HFFc6 (cell line): Measurements from ENCODE around the gene ASGR1. TPM values are rescaled to one million over a fixed set of nuclear protein-coding genes. Genes with fewer than 3 reads are reported as not detected.
"Not testable (repeated sequence)": the region's sequence is repeated elsewhere in the genome, so short reads cannot be mapped to it uniquely, and the experiment has no call there.

Source experiments
- DNase-seq: peaks from one replicate; pipeline ENCODE4 v3.0.0-alpha.2; 2018
- H3K27ac Mint-ChIP-seq: 2 replicates; pipeline ENCODE4 v1.8.0; 2020; ENCODE audit warnings: mild to moderate bottlenecking, mixed read lengths
- H3K27me3 Mint-ChIP-seq: 2 replicates; pipeline ENCODE4 v1.8.0; 2021; ENCODE audit warnings: mild to moderate bottlenecking, moderate library complexity, mixed read lengths; ENCODE audit not compliant: insufficient read depth
- H3K36me3 Mint-ChIP-seq: 2 replicates; pipeline ENCODE4 v1.8.0; 2021; ENCODE audit warnings: low read depth, mixed read lengths
- H3K4me1 Mint-ChIP-seq: 2 replicates; pipeline ENCODE4 v1.8.0; 2020; ENCODE audit warnings: low read depth, mixed read lengths
- H3K4me3 Mint-ChIP-seq: 2 replicates; pipeline ENCODE4 v1.8.0; 2020; ENCODE audit warnings: mild to moderate bottlenecking, moderate library complexity, mixed read lengths
- H3K9me3 Mint-ChIP-seq: 2 replicates; pipeline ENCODE4 v1.8.0; 2020; ENCODE audit warnings: mild to moderate bottlenecking, mixed read lengths
- CTCF ChIP-seq: fragments of 200-600 bp; sonication (generic); IDR thresholded peaks from 2 replicates; pipeline ENCODE4 v1.5.0; 2021; ENCODE audit warnings: antibody characterized with exemption, mild to moderate bottlenecking
- total RNA-seq, 6 experiments: library from RNA; stranded (reverse); fragmentation: NEBNext Ultra II Directional; extraction: Animal tissue kit (Norgen Biotek cat#: 25700); gene quantifications; 2 replicates in 1 of 6; 3 replicates in 5 of 6; pipeline ENCODE4 v1.2.3, GENCODE V29; 2021

The ASGR1 gene
- total RNA-seq, 6 experiments from 2014 or later: 0.71 to 1.4 (median 0.83) TPM

GRCh38 chr17:7175330-7175733 is 3.8 kb downstream of the ASGR1 start:
- Mint-ChIP-seq H3K4me1 (peaks cover 5% of the 10 kb centered on the region; the same call in 1 of the 2 replicates), H3K9me3 (peaks cover 4% of the 10 kb centered on the region; the same call in 1 of the 2 replicates), H3K27me3 (peaks cover 17% of the 10 kb centered on the region), H3K4me3 (no peak overlapping the region), H3K27ac (no peak overlapping the region), H3K36me3 (no peaks in the 10 kb centered on the region)
- no peak for TF ChIP-seq CTCF
- no peak for DNase-seq

GRCh38 chr17:7174603-7175326 is 4.4 kb downstream of the ASGR1 start:
- Mint-ChIP-seq H3K9me3 (peaks cover 5% of the 10 kb centered on the region; the same call in 1 of the 2 replicates), H3K27ac (no peak overlapping the region), H3K36me3 (no peaks in the 10 kb centered on the region), H3K27me3 (peaks cover 17% of the 10 kb centered on the region), H3K4me1 (peaks cover 5% of the 10 kb centered on the region; the same call in 1 of the 2 replicates), H3K4me3 (no peak overlapping the region)
- no peak for DNase-seq
- no peak for TF ChIP-seq CTCF

- H3K4me1 Mint-ChIP-seq: peaks cover 5% of the 10 kb centered on the region; the same call in 1 of the 2 replicates
- H3K27ac Mint-ChIP-seq: no peak overlapping the region
Observed at GRCh38 chr17:7173687-7174602, 5.2 kb downstream of the ASGR1 start.

GRCh38 chr17:7172522-7173191 is 6.5 kb downstream of the ASGR1 start:
- not testable (repeated sequence) for DNase-seq, H3K27me3 Mint-ChIP-seq, H3K4me1 Mint-ChIP-seq, H3K4me3 Mint-ChIP-seq, H3K36me3 Mint-ChIP-seq, H3K27ac Mint-ChIP-seq
- peaks cover 10% of the 10 kb centered on the region for H3K9me3 Mint-ChIP-seq

More at GRCh38 chr17:7173687-7174602, 5.2 kb downstream of the ASGR1 start:
- Mint-ChIP-seq H3K27me3 (peaks cover 14% of the 10 kb centered on the region; the same call in 1 of the 2 replicates), H3K4me3 (no peak overlapping the region), H3K36me3 (no peaks in the 10 kb centered on the region), H3K9me3 (peaks cover 10% of the 10 kb centered on the region)
- no peak for DNase-seq
- no peak for TF ChIP-seq CTCF

GRCh38 chr17:7169565-7169908 is 9.6 kb downstream of the ASGR1 start:
- H3K4me1 Mint-ChIP-seq, H3K36me3 Mint-ChIP-seq, H3K27ac Mint-ChIP-seq, DNase-seq, H3K27me3 Mint-ChIP-seq, H3K4me3 Mint-ChIP-seq: not testable (repeated sequence)
- H3K9me3 Mint-ChIP-seq: peaks cover 10% of the 10 kb centered on the region

- not testable (repeated sequence) for H3K4me3 Mint-ChIP-seq, DNase-seq, H3K4me1 Mint-ChIP-seq, H3K27ac Mint-ChIP-seq, H3K36me3 Mint-ChIP-seq
- peaks cover 13% of the 10 kb centered on the region for H3K27me3 Mint-ChIP-seq
- H3K9me3 Mint-ChIP-seq: peaks cover 10% of the 10 kb centered on the region
Observed at GRCh38 chr17:7168841-7169564, 10.2 kb downstream of the ASGR1 start.
